EL (cell line): ENCODE data around the gene TMCC1.
"Not testable (repeated sequence)": the region's sequence is repeated elsewhere in the genome, so short reads cannot be mapped to it uniquely, and the experiment has no call there.

ENCODE experiments used
- DNase-seq: peaks from one replicate; pipeline ENCODE4 v3.0.0-alpha.2; 2016

Gene TMCC1

GRCh38 chr3:129769616-129770015 is 123.9 kb downstream of the TMCC1 start:
- no peak for DNase-seq

DNA sequence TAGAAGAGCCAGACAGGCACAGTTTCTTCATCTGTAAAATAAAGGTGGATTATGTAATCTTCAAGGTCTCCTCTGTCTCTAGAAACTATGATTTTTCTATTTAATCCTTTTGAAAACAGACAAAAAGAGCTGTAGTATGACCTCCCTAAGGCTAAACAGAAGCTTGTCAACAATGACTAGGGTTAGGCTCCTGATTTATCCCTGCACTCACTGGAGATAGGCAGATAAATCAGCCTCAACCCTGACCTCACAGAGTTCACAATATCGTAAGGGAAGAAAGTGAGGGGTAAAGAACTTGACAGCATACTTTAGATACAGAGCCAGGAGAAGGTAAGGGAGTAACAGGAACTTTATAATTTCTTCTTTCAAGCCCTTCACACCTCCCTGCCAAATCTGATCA is 124.8 kb downstream of the TMCC1 start:
- DNase-seq: no peak

DNA sequence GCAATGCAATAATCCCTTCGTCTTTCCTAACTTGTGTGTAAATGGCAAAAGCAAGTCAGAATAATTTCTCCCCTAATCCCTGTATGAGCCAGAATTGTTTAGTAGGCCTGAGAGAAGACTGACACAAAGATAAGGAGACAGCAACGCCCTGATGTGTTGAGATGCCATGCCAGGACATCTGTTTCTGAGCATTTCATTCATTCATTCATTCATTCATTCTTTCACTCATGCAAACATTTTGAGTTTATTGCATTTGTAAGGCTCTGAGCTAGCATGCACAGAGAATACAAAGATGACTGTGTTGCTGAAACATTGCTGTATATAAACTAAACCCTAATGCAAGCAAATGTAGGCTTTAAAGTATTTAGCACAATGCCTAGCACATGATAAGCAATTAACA is 127.4 kb downstream of the TMCC1 start:
- DNase-seq: no peak

GRCh38 chr3:129764090-129764489 is 129.4 kb downstream of the TMCC1 start:
- DNase-seq: no peak

DNA sequence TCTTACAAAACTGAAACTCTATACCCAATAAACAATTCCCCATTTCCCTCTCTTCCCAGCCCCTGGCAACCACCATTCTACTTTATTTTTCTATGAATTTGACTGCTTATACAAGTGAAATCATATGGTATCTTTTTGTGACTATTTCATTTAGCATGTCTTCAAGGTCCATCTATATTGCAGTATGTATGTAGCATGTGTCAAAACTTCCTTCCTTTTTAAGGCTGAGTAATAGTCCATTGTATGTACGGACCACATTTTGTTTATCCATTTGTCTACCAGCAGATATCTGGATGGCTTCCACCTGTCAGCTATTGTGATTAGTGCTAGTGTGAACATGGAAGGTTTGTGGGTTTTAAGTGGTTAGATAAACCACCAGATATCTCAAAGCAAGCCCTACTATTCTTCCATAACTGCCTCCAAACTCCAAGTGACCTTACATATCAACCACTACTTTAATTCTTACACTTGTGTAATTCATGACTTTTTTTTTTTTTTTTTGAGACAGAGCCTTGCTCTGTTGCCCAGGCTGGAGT is 134.7 kb downstream of the TMCC1 start:
- no peak for DNase-seq

GRCh38 chr3:129758306-129758705 is 135.2 kb downstream of the TMCC1 start:
- no peak for DNase-seq

- peak; percentile 32 for DNase-seq
Measured at GRCh38 chr3:129756871-129757270, 136.6 kb downstream of the TMCC1 start.

DNA sequence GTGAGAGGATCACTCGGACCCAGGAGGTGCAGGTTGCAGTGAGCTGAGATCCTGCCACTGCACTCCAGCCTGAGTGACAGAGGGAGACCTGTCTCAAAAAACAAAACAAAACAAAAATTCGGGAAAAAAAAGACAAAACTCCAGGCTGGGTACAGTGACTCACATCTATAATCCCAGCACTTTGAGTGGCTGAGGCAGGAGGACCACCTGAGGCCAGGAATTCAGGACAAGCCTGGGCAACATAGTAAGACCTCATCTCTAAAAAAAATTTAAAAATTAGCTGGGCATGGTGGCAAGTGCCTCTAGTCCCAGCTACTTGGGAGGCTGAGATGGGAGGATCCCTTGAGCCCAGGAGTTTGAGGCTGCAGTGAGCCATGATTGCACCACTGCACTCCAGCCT is 142.4 kb downstream of the TMCC1 start:
- DNase-seq: not testable (repeated sequence)

DNA sequence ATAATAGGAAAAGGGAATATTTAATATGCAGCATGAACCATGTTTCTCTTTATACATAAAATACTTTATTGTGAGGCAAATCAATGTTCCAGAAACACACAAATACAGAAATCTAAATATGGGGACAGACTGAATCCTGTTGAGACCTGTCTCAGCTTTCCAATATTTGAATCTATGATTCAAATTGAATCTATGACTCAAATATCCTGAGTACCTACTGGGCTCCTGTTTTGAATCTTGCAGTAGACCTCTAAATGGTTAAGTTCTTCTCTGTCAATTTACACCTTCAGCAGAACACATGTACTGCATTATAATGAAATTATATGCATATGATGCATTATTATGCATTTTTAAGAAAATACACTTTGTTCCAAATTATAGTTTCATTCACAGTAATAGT is 143.8 kb downstream of the TMCC1 start:
- DNase-seq: no peak

- DNase-seq: no peak
Measured at GRCh38 chr3:129747992-129748391, 145.5 kb downstream of the TMCC1 start.

DNA sequence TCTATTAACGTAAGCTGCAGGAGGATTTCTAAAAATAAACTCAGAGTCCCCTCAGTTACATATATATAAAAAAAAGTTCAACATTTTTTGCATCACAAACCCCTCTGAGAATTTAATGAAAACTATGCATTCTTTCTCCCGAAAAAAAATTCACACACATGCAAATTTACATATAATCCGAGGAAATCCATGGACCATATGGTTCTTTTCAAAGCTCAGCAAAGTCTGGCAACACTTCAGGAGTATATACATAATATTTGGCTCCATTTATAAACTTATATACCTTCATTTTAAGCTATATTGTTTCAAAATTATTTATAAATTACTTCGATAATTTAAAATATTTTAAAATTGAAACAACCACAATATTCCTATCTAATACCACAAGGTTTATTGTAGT is 146.4 kb downstream of the TMCC1 start:
- DNase-seq: no peak

DNA sequence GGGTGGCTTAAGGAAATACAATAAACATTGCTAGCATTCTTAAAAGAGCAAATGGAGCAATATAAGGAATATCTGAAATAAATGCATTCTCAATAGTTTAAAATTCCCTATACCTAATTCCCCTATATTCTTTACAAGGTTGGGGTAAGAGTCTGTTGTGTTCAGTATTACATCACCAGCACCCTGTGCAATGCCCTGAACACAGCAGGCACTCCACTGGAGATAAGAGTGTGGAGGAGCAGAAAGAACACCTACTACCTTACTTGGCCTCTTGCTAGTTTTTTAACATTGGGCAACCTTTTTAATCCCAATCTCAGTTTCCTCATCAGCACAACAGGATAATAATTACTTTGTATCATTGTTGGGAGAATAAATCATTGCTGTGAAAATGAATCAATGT is 146.9 kb downstream of the TMCC1 start:
- no peak for DNase-seq

- DNase-seq: no peak
Measured at GRCh38 chr3:129745253-129745652, 148.3 kb downstream of the TMCC1 start.

DNA sequence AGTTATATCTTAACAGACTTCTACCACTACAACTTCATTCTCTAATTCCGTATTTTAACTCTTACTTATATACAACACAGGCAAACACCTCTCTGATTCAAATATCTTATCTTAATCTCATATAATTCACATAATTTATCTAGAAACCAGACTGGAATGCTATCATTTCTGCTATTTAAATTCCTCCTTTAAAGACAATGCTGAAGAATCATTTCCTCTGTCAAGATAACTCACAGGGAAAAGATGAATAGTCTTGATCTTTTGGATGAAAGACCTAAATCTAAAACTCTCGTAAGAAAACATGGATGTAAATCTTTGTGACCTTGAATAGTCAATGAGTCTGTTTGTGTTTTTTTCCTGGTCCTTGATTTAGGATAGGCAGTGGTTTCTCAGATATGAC is 151.7 kb downstream of the TMCC1 start:
- no peak for DNase-seq

- DNase-seq: no peak
Measured at GRCh38 chr3:129740090-129740489, 153.4 kb downstream of the TMCC1 start.

GRCh38 chr3:129739634-129740033 is 153.9 kb downstream of the TMCC1 start:
- DNase-seq: no peak

DNA sequence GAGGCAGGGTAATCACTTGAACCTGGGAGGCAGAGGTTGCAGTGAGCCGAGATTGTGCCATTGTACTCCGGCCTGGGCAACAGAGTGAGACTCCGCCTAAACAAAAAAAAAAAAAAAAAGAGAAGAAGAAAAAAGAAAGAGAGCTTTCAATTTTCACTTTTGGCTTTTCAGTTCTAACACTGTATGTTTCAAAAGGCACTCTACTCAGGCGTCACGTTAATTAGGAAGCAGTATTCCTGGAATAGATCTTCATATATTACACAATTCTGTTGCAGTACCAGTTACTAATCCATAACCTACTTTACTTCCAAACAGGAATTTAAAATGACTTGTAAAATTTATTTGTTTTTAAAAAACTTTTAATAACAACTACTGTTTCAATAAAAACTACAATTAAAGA is 155.3 kb downstream of the TMCC1 start:
- DNase-seq: no peak

- DNase-seq: no peak
Measured at GRCh38 chr3:129736070-129736469, 157.4 kb downstream of the TMCC1 start.

DNA sequence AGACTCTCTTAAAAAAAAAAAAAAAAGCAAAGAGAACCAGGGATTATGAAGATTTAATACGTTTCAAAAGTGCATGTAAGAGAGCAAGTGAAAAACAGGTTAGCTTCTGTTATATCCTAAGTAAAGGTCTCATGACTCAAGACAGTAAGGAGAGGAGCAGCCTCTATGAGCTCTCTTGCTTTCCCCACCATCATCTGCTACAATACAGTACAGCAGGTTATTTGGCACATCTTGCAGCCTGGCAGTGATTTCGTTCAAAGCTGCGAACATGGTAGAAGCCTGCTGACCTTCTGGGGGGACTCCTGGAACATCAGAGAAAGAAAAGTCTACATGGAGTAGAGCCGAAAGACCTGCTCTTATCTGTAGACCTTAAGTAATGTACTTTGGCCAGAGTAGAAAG is 157.9 kb downstream of the TMCC1 start:
- no peak for DNase-seq

GRCh38 chr3:129734449-129734848 is 159.1 kb downstream of the TMCC1 start:
- DNase-seq: no peak

- no peak for DNase-seq
Measured at GRCh38 chr3:129732200-129732876, 161.2 kb downstream of the TMCC1 start.

GRCh38 chr3:129727707-129728106 is 165.8 kb downstream of the TMCC1 start:
- DNase-seq: no peak

DNA sequence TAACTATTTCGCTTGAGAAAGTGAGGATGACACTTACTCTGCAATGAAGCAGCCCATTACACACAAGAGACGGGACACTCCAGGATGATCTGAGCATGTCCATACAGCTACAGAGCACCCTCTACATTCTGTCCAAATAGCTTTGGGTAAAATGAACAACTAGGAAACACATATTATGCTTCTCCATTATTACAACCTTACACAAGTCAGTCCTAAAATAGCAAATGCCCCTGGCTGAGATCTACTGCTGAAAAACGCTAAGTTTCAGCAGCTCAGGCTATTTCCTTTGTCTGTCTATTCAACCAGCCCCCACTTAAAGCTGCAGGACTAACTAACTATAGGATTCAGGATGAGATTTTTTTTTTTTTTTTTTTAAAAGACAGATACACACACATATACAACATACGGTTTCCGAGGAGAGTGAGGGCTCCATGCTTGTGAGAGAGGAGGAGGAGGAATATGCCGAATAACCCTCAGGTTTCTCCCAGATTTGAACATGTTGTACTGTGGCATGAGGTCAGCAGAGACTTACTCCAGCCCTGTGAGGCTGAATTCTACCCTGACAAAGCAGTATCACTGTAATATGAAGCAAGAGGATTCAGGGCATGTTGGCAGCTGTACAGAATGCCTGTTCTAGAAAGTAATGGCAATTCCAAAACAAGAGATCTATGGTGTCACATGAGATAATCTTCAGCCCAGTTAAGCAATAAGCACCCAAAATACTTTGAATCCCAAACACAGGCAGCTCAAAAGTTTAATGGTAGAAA is 169.8 kb downstream of the TMCC1 start:
- peak; percentile 14 for DNase-seq

GRCh38 chr3:129722527-129722926 is 171.0 kb downstream of the TMCC1 start:
- DNase-seq: no peak
